ENCODE measurements around the gene CCNK. TPM values are rescaled to one million over a fixed set of nuclear protein-coding genes. Genes with fewer than 3 reads are reported as not detected.

The CCNK gene
- total RNA-seq, 1 donor from 2014 or later, result 79.8 TPM

DNA sequence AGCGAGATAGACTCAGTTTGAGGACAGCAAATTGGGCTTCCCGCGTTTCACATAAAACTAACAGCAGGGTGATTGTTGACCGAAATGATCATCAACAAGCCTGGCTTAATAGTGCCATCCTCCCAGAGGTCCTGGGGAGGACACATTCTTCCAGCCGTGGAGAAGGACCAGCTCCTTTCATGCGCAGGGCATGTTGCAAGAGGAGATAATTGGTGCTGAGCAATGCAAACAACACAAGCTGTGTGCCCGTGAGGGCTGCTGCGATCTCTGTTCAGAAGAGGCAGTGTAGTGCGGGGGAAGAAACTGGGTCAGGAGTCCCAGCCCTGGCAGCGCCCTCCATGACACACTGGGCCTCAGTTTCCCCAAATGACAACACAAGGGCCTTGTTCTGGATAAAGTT lies 68.5 kb downstream of the CCNK start:
- H3K27ac Mint-ChIP-seq (ENCODE audit: unreplicated experiment), result no peak overlapping the region
- H3K9me3 Mint-ChIP-seq (ENCODE audit: unreplicated experiment), result no peaks in the 10 kb centered on the region
- H3K4me1 Mint-ChIP-seq (ENCODE audit: unreplicated experiment), result peaks cover 8% of the 10 kb centered on the region

DNA sequence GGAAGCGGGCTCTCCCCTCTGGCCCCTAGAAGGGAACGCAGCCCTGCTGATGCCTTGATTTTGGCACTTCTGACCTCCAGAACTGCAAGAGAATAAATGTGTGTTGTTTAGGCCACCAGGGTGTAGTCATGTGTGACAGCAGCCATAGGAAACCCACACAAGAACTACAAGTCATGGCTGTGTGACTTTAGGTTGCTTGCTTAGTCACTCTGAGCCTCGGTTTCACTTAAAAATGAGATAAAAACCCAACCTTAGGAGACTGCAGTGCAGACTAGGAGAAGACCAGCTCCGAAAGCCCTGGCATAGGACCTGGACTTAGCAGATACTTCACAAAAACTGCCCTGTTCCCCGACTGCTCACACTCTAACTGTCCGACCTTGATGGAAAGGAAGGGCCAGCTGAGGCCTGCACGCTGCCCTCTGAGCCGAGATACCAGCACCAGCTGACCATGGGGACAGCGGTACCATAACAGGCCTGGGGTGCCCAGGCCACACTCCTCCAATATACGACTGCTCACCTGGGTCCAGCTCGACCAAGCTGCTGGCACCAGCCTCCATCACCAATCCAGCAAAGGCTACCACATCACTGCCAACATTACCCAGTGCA lies 69.3 kb downstream of the CCNK start:
- Mint-ChIP-seq H3K4me3 (ENCODE audit: unreplicated experiment) (no peak overlapping the region), H3K27ac (ENCODE audit: unreplicated experiment) (no peak overlapping the region), H3K9me3 (ENCODE audit: unreplicated experiment) (no peaks in the 10 kb centered on the region), H3K36me3 (ENCODE audit: low read depth, unreplicated experiment) (peaks cover 6% of the 10 kb centered on the region), H3K4me1 (ENCODE audit: unreplicated experiment) (peaks cover 7% of the 10 kb centered on the region), H3K27me3 (ENCODE audit: unreplicated experiment) (peaks cover 10% of the 10 kb centered on the region)
- TF ChIP-seq, protein P1, sequence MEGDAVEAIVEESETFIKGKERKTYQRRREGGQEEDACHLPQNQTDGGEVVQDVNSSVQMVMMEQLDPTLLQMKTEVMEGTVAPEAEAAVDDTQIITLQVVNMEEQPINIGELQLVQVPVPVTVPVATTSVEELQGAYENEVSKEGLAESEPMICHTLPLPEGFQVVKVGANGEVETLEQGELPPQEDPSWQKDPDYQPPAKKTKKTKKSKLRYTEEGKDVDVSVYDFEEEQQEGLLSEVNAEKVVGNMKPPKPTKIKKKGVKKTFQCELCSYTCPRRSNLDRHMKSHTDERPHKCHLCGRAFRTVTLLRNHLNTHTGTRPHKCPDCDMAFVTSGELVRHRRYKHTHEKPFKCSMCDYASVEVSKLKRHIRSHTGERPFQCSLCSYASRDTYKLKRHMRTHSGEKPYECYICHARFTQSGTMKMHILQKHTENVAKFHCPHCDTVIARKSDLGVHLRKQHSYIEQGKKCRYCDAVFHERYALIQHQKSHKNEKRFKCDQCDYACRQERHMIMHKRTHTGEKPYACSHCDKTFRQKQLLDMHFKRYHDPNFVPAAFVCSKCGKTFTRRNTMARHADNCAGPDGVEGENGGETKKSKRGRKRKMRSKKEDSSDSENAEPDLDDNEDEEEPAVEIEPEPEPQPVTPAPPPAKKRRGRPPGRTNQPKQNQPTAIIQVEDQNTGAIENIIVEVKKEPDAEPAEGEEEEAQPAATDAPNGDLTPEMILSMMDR (IDR thresholded peaks at IDR 0.05; ENCODE audit: unreplicated experiment), result no peak
- no peak for DNase-seq (ENCODE audit: low spot score)

More for the DNA sequence above, 68.5 kb downstream of the CCNK start:
- DNase-seq (ENCODE audit: low spot score), result no peak
- H3K4me3 Mint-ChIP-seq (ENCODE audit: unreplicated experiment), result no peak overlapping the region
- TF ChIP-seq, protein P1 (IDR thresholded peaks at IDR 0.05; ENCODE audit: unreplicated experiment), result no peak
- peaks cover 10% of the 10 kb centered on the region for H3K27me3 Mint-ChIP-seq (ENCODE audit: unreplicated experiment)
- peaks cover 6% of the 10 kb centered on the region for H3K36me3 Mint-ChIP-seq (ENCODE audit: low read depth, unreplicated experiment)

DNA sequence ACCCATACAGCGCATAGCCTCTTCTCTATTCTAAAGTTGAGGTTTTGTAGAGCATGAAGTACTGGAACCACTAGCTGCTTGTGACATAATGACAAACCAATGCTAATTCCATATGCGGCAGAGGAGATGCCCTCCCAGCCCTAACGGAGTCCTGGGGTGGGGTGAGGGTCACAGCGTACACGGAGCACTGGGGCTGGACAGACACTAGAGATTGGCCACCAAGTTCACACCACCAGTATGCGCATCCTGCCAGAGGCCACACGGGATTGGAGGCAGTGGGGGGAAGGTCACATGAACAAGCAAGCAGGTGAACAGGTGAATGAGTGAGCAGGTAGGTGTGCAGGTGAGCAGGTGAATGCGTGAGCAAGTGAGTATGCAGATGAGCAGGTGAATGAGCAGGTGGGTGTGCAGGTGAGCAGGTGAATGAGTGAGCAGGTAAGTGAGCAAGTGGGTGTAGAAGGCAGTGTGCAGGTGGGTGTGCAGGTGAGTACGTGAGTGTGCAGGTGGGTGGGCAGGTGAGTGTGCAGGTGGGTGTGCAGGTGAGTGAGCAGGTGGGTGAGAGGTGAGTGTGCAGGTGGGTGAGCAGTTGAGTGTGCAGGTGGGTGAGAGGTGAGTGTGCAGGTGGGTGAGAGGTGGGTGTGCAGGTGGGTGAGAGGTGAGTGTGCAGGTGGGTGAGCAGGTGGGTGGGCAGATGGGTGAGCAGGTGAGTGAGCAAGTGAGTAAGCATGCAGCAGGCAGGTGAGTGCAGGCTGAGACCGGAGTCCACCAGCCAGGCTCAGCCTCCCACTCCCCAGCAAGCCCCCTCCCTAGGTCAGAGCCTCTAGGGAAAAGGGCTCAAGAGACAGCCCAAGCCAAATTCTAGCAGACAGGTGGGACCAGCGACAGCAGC lies 70.1 kb downstream of the CCNK start:
- Mint-ChIP-seq H3K4me3 (ENCODE audit: unreplicated experiment) (no peak overlapping the region), H3K36me3 (ENCODE audit: low read depth, unreplicated experiment) (peaks cover 6% of the 10 kb centered on the region), H3K9me3 (ENCODE audit: unreplicated experiment) (no peaks in the 10 kb centered on the region), H3K27me3 (ENCODE audit: unreplicated experiment) (peaks cover 10% of the 10 kb centered on the region), H3K27ac (ENCODE audit: unreplicated experiment) (no peak overlapping the region), H3K4me1 (ENCODE audit: unreplicated experiment) (peaks cover 4% of the 10 kb centered on the region)
- DNase-seq (ENCODE audit: low spot score), result no peak
- TF ChIP-seq, protein P1 (IDR thresholded peaks at IDR 0.05; ENCODE audit: unreplicated experiment), result no peak

DNA sequence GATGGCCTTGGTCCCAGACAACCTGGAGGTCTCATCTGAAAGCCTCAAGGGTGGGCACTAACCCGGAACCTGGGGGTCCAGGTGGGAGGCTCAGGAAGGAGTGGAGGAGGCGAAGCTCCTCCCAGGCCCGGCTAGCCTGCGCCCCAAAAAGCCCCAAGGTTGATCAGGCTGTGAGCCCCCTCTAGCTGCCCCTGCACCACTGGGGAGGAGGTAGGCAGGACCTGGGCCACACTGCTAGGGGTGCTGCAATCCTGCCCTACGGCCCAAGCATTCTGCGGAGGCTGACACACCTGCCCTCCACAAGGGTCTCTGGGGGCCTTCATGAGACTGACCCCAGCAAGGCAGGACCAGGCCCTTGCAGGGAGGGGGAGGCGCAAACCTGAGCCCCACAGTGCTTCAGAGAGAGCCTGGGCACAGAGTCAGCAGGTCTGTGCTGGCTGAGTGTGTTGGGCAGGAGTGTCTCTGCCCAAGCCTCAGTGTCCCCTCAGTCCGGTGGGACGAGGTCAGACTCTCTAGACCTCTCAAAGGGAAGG lies 70.9 kb downstream of the CCNK start:
- Mint-ChIP-seq H3K27me3 (ENCODE audit: unreplicated experiment) (peaks cover 10% of the 10 kb centered on the region), H3K4me1 (ENCODE audit: unreplicated experiment) (no peaks in the 10 kb centered on the region), H3K36me3 (ENCODE audit: low read depth, unreplicated experiment) (peaks cover 10% of the 10 kb centered on the region), H3K4me3 (ENCODE audit: unreplicated experiment) (no peak overlapping the region), H3K27ac (ENCODE audit: unreplicated experiment) (no peak overlapping the region), H3K9me3 (ENCODE audit: unreplicated experiment) (no peaks in the 10 kb centered on the region)
- no peak for DNase-seq (ENCODE audit: low spot score)
- TF ChIP-seq, protein P1 (IDR thresholded peaks at IDR 0.05; ENCODE audit: unreplicated experiment), result no peak

Measured in endothelial cell (in vitro differentiated cells).